Measurements from ENCODE around the gene GABBR1. TPM values are rescaled to one million over a fixed set of nuclear protein-coding genes. Genes with fewer than 3 reads are reported as not detected.
A peak's percentile ranks its signal among the peaks of the same experiment; 100 is the strongest.

Gene GABBR1
- total and polyA plus RNA-seq, 2 of the 13 experiments (the other 11 are each of a cell fraction or from before 2014, with no cell fraction given): 0.07 to 0.37 TPM

DNA sequence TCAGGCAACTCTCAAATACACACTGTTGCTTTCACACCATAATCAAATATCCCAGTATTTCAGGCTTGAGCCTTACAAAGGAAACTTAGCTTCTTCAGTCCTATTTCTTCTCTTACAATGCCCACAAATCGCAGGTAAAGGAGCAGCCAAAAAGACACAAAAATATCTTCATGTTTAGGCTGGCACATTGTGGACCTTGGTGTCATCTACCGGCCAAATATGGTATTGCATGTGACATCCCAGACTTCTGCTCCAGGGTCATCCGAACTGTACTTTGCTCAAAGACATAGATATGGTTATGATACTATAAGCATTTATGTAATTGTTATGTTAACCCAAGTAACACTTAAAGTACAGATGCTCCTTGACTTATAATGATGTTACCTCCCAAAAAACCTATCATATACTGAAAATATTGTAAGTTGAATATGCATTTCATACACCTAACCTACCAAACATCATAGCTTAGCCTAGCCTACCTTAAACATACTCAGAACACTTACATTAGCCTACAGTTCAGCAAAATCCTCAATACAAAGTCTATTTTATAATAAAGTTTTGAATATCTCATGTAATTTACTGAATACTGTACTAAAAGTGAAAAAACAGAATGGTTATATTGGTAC, 43.4 kb downstream of the GABBR1 start (continued):
- TF ChIP-seq ZNF451 (CRISPR knock-in tag; IDR thresholded peaks at IDR 0.05) (no peak), CBFB (CRISPR knock-in tag; IDR thresholded peaks at IDR 0.05) (no peak), SCMH1 (CRISPR knock-in tag; IDR thresholded peaks at IDR 0.05; ENCODE audit: borderline replicate concordance) (no peak), RAD21 (CRISPR knock-in tag; IDR thresholded peaks at IDR 0.05) (peak; percentile 79), LCORL (IDR thresholded peaks at IDR 0.05) (no peak), LCORL (CRISPR knock-in tag; IDR thresholded peaks at IDR 0.05) (0 out of 2 replicates have a peak, but pooled peaks have one; percentile 23), IRF2 (CRISPR knock-in tag; IDR thresholded peaks at IDR 0.05) (peak; percentile 46; the same call in 1 of the 2 replicates), KAT7 (CRISPR knock-in tag; IDR thresholded peaks at IDR 0.05; ENCODE audit: borderline replicate concordance) (no peak), SSRP1 (CRISPR knock-in tag; IDR thresholded peaks at IDR 0.05) (no peak), ZFP90 (CRISPR knock-in tag; IDR thresholded peaks at IDR 0.05; ENCODE audit: borderline replicate concordance) (no peak), RARA (CRISPR knock-in tag; IDR thresholded peaks at IDR 0.05) (0 out of 2 replicates have a peak, but pooled peaks have one; percentile 8), ZNF12 (CRISPR knock-in tag; IDR thresholded peaks at IDR 0.05) (no peak), IRF9 (CRISPR knock-in tag; IDR thresholded peaks at IDR 0.05; ENCODE audit: borderline replicate concordance) (no peak), ZNF101 (CRISPR knock-in tag; IDR thresholded peaks at IDR 0.05; ENCODE audit: borderline replicate concordance, low read depth) (no peak), GZF1 (CRISPR knock-in tag; IDR thresholded peaks at IDR 0.05) (no peak), ZNF816 (CRISPR knock-in tag; IDR thresholded peaks at IDR 0.05; ENCODE audit: borderline replicate concordance) (no peak), ZBTB38 (CRISPR knock-in tag; IDR thresholded peaks at IDR 0.05) (no peak), ZNF569 (CRISPR knock-in tag; IDR thresholded peaks at IDR 0.05; ENCODE audit: borderline replicate concordance) (no peak)
- TF ChIP-seq, protein P1, sequence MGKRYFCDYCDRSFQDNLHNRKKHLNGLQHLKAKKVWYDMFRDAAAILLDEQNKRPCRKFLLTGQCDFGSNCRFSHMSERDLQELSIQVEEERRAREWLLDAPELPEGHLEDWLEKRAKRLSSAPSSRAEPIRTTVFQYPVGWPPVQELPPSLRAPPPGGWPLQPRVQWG (CRISPR knock-in tag; IDR thresholded peaks at IDR 0.05; ENCODE audit: borderline replicate concordance, low read depth): no peak
- TF ChIP-seq, protein P2, sequence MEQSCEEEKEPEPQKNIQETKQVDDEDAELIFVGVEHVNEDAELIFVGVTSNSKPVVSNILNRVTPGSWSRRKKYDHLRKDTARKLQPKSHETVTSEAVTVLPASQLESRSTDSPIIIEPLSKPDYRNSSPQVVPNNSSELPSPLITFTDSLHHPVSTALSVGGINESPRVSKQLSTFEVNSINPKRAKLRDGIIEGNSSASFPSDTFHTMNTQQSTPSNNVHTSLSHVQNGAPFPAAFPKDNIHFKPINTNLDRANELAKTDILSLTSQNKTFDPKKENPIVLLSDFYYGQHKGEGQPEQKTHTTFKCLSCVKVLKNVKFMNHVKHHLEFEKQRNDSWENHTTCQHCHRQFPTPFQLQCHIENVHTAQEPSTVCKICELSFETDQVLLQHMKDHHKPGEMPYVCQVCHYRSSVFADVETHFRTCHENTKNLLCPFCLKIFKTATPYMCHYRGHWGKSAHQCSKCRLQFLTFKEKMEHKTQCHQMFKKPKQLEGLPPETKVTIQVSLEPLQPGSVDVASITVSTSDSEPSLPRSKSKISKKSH (CRISPR knock-in tag; IDR thresholded peaks at IDR 0.05; ENCODE audit: borderline replicate concordance): no peak
- TF ChIP-seq, protein P3, sequence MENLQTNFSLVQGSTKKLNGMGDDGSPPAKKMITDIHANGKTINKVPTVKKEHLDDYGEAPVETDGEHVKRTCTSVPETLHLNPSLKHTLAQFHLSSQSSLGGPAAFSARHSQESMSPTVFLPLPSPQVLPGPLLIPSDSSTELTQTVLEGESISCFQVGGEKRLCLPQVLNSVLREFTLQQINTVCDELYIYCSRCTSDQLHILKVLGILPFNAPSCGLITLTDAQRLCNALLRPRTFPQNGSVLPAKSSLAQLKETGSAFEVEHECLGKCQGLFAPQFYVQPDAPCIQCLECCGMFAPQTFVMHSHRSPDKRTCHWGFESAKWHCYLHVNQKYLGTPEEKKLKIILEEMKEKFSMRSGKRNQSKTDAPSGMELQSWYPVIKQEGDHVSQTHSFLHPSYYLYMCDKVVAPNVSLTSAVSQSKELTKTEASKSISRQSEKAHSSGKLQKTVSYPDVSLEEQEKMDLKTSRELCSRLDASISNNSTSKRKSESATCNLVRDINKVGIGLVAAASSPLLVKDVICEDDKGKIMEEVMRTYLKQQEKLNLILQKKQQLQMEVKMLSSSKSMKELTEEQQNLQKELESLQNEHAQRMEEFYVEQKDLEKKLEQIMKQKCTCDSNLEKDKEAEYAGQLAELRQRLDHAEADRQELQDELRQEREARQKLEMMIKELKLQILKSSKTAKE (CRISPR knock-in tag; IDR thresholded peaks at IDR 0.05; ENCODE audit: borderline replicate concordance): no peak
- TF ChIP-seq, protein P4, sequence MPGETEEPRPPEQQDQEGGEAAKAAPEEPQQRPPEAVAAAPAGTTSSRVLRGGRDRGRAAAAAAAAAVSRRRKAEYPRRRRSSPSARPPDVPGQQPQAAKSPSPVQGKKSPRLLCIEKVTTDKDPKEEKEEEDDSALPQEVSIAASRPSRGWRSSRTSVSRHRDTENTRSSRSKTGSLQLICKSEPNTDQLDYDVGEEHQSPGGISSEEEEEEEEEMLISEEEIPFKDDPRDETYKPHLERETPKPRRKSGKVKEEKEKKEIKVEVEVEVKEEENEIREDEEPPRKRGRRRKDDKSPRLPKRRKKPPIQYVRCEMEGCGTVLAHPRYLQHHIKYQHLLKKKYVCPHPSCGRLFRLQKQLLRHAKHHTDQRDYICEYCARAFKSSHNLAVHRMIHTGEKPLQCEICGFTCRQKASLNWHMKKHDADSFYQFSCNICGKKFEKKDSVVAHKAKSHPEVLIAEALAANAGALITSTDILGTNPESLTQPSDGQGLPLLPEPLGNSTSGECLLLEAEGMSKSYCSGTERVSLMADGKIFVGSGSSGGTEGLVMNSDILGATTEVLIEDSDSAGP (CRISPR knock-in tag; IDR thresholded peaks at IDR 0.05; ENCODE audit: borderline replicate concordance): no peak
